NCI-H2107 treated with DMSO at 0.1 percent for 48 hours (cell line): ENCODE measurements around the gene PAPSS2.
"Not testable (repeated sequence)": the region's sequence is repeated elsewhere in the genome, so short reads cannot be mapped to it uniquely, and the experiment has no call there.

Experiments used
- DNase-seq: peaks from one replicate; lab custom pipeline; 2025; ENCODE audit not compliant: unreplicated experiment; lab: John Stamatoyannopoulos, UW

Gene PAPSS2

GRCh38 chr10:87746911-87747310, 87.2 kb downstream of the PAPSS2 start:
- DNase-seq = no peak

- DNase-seq = not testable (repeated sequence)
Measured at GRCh38 chr10:87748244-87748643, 88.6 kb downstream of the PAPSS2 start.

GRCh38 chr10:87750001-87750671, 90.5 kb downstream of the PAPSS2 start:
- no peak for DNase-seq

- no peak for DNase-seq
Measured at GRCh38 chr10:87750817-87751216, 91.1 kb downstream of the PAPSS2 start.

GRCh38 chr10:87751274-87751673, 91.6 kb downstream of the PAPSS2 start:
- DNase-seq = no peak

- no peak for DNase-seq
Measured at GRCh38 chr10:87752566-87752965, 92.9 kb downstream of the PAPSS2 start.

GRCh38 chr10:87753995-87754866, 94.6 kb downstream of the PAPSS2 start:
- no peak for DNase-seq

GRCh38 chr10:87757685-87758084, 98.0 kb downstream of the PAPSS2 start:
- DNase-seq = no peak

GRCh38 chr10:87759551-87759950, 99.9 kb downstream of the PAPSS2 start:
- no peak for DNase-seq

- DNase-seq = no peak
Measured at GRCh38 chr10:87760195-87760905, 100.7 kb downstream of the PAPSS2 start.

GRCh38 chr10:87761153-87761552, 101.5 kb downstream of the PAPSS2 start:
- no peak for DNase-seq

GRCh38 chr10:87761892-87762291, 102.2 kb downstream of the PAPSS2 start:
- DNase-seq = no peak

GRCh38 chr10:87763086-87763861, 103.6 kb downstream of the PAPSS2 start:
- DNase-seq = no peak

GRCh38 chr10:87764072-87764934, 104.6 kb downstream of the PAPSS2 start:
- no peak for DNase-seq

GRCh38 chr10:87765666-87766376, 106.1 kb downstream of the PAPSS2 start:
- no peak for DNase-seq

GRCh38 chr10:87767253-87767652, 107.6 kb downstream of the PAPSS2 start:
- DNase-seq = no peak

- peak; percentile 5 for DNase-seq
Measured at GRCh38 chr10:87771871-87772500, 112.3 kb downstream of the PAPSS2 start.

GRCh38 chr10:87775766-87776165, 116.1 kb downstream of the PAPSS2 start:
- DNase-seq = no peak

- no peak for DNase-seq
Measured at GRCh38 chr10:87776328-87776727, 116.7 kb downstream of the PAPSS2 start.
